DOHH2 (cell line): ENCODE data around the gene ERP27.

Source experiments
- CTCF ChIP-seq: fragments of 200-600 bp; sonication (generic); IDR thresholded peaks from one replicate; pipeline ENCODE4 v1.5.1; 2014; ENCODE audit warnings: antibody characterized with exemption, mild to moderate bottlenecking, low read depth, low read length; ENCODE audit not compliant: poor library complexity, severe bottlenecking
- EZH2phosphoT487 ChIP-seq: fragments of 200-600 bp; sonication (generic); IDR thresholded peaks from 2 replicates; pipeline ENCODE4 v1.6.1; 2017; ENCODE audit warnings: borderline replicate concordance, mild to moderate bottlenecking, antibody characterized with exemption, low read length, moderate library complexity, mixed read lengths

DNA sequence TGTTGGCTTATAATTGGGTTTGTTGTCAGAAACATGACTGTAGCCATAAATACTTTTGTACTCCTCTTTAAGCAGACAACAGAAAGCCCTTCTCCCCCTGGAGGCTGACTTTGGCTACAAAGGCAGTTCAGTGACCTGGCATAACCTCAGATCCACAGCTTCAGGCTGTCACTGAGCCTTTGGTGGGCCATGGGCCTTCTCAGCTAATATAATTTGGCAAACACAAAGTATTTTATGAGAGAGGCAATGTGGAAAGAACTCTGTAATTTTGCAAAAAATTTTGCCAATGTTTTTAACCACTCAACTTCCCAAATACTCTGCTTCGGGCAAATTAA is 37.1 kb downstream of the ERP27 start:
- TF ChIP-seq CTCF: no peak
- TF ChIP-seq EZH2phosphoT487: no peak
